Kidney epithelial cell (primary cell): ENCODE measurements around the gene DUSP8. TPM values are rescaled to one million over a fixed set of nuclear protein-coding genes. Genes with fewer than 3 reads are reported as not detected.

Experiments
- DNase-seq: peaks from one replicate; pipeline ENCODE4 v3.0.0-alpha.2; 2010; ENCODE audit warnings: low read depth
- H3K27me3 ChIP-seq: 2 replicates; pipeline ENCODE4 v1.6.0; 2011; ENCODE audit warnings: low read length; ENCODE audit not compliant: control insufficient read depth, insufficient read depth
- H3K36me3 ChIP-seq: 2 replicates; pipeline ENCODE4 v1.5.1; 2011; ENCODE audit warnings: low read length; ENCODE audit not compliant: control insufficient read depth, insufficient read depth
- H3K4me3 ChIP-seq: 2 replicates; pipeline ENCODE4 v1.5.1; 2011; ENCODE audit warnings: low read depth, mild to moderate bottlenecking, control low read depth, low read length
- CTCF ChIP-seq: IDR thresholded peaks from 2 replicates; pipeline ENCODE4 v1.5.1; 2011; ENCODE audit warnings: mild to moderate bottlenecking, moderate library complexity, low read length, control low read depth, inconsistent platforms; ENCODE audit not compliant: insufficient read depth, poor library complexity, severe bottlenecking
- total RNA-seq: library from RNA; depleted of rRNA; stranded (reverse); fragments of >200 nt; gene quantifications from 2 replicates; pipeline ENCODE4 v1.2.3, GENCODE V29; 2015

The DUSP8 gene
- total RNA-seq, 1 donor from 2014 or later, result 7.6 TPM

GRCh38 chr11:1532606-1533341 is 39.3 kb downstream of the DUSP8 start:
- Histone ChIP-seq H3K4me3 (no peak overlapping the region), H3K27me3 (peaks cover under 1% of the 10 kb centered on the region), H3K36me3 (peaks cover 1% of the 10 kb centered on the region)
- no peak for TF ChIP-seq CTCF
- no peak for DNase-seq

GRCh38 chr11:1532014-1532586 is 40.0 kb downstream of the DUSP8 start:
- H3K27me3 ChIP-seq, result no peaks in the 10 kb centered on the region
- no peak for DNase-seq
- peaks cover 1% of the 10 kb centered on the region for H3K36me3 ChIP-seq
- TF ChIP-seq CTCF, result no peak
- H3K4me3 ChIP-seq, result no peak overlapping the region

- TF ChIP-seq CTCF, result no peak
- H3K36me3 ChIP-seq, result peaks cover 1% of the 10 kb centered on the region
- DNase-seq, result no peak
- no peaks in the 10 kb centered on the region for H3K27me3 ChIP-seq
- H3K4me3 ChIP-seq, result no peak overlapping the region
Measured at GRCh38 chr11:1531449-1532013, 40.5 kb downstream of the DUSP8 start.

- H3K36me3 ChIP-seq, result peaks cover 1% of the 10 kb centered on the region
- no peak for DNase-seq
- no peak for TF ChIP-seq CTCF
- no peak overlapping the region for H3K4me3 ChIP-seq
- no peaks in the 10 kb centered on the region for H3K27me3 ChIP-seq
Measured at GRCh38 chr11:1530686-1531448, 41.2 kb downstream of the DUSP8 start.

- no peak for TF ChIP-seq CTCF
- Histone ChIP-seq H3K4me3 (no peak overlapping the region), H3K27me3 (no peaks in the 10 kb centered on the region), H3K36me3 (peaks cover 1% of the 10 kb centered on the region)
- no peak for DNase-seq
Measured at GRCh38 chr11:1529774-1530173, 42.3 kb downstream of the DUSP8 start.
